Mammary epithelial cell (primary cell): Measurements from ENCODE around the gene PARP8.

Experiments used
- CTCF ChIP-seq, 2 donors: IDR thresholded peaks in 1 of 2; conservative IDR thresholded peaks in 1 of 2; 2 replicates each; pipeline ENCODE4 v1.5.1; 2011 to 2012; ENCODE audit warnings: inconsistent platforms in 2 of 2, low read length in 2 of 2, mild to moderate bottlenecking in 2 of 2, control low read depth in 1 of 2, low read depth in 1 of 2; ENCODE audit not compliant: insufficient read depth in 1 of 2; ENCODE audit errors: extremely low read depth in 1 of 2
- EZH2 ChIP-seq: IDR thresholded peaks from 2 replicates; pipeline ENCODE4 v1.6.1; 2012; ENCODE audit warnings: low read length, inconsistent platforms, borderline replicate concordance

GRCh38 chr5:50846261-50846660, 179.8 kb downstream of the PARP8 start:
- TF ChIP-seq CTCF (conservative IDR thresholded peaks at IDR 0.05 in 1 of 2, IDR thresholded peaks at IDR 0.05 in 1 of 2; ENCODE audit: extremely low read depth in 1 of 2, insufficient read depth in 1 of 2, low read depth in 1 of 2, low read length in 2 of 2) (no peak), EZH2 (no peak)
